Measurements from ENCODE around the gene POGK.

DNA sequence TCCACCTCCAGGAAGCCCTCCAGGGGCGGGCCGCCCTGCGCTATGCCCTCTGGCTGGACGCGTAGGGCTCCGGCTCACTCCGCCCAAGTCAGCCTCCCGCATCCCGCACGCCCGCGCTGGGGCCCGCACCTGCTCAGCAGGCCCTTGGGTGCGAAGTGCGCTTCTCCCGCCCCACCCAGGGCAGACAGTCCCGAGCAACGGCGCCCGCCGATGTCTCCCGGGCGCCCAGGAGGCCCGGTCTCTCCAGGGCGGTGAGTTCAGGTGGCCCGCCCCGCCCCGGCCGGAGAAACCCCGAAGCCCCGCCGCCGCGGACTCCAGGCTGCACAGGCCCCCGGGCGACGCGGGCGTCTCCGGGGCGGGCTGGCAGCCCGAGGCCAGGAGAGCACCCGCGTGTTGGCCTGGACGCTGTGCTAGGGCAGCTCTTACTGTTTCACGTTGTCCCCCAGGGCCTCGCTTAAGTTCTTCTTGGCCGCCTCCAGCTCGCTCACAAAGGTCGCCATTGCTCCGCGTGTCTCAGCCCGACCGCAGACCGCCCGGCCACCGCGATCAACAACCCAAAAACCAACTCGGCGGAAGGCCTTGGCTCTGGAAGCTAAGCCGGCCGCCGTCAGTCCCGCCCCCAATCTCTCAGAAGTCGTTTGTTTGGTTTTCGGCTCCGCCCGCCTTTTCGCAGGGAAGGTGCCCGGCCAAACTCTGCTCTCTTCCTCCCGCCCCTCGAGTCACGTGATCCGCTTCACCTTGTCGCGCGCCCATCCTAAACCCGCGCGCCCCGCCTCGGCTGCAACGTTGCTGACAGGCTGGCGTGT, 36.7 kb downstream of the POGK start, which contains the start of gene TADA1:
- TF ChIP-seq, protein P1, sequence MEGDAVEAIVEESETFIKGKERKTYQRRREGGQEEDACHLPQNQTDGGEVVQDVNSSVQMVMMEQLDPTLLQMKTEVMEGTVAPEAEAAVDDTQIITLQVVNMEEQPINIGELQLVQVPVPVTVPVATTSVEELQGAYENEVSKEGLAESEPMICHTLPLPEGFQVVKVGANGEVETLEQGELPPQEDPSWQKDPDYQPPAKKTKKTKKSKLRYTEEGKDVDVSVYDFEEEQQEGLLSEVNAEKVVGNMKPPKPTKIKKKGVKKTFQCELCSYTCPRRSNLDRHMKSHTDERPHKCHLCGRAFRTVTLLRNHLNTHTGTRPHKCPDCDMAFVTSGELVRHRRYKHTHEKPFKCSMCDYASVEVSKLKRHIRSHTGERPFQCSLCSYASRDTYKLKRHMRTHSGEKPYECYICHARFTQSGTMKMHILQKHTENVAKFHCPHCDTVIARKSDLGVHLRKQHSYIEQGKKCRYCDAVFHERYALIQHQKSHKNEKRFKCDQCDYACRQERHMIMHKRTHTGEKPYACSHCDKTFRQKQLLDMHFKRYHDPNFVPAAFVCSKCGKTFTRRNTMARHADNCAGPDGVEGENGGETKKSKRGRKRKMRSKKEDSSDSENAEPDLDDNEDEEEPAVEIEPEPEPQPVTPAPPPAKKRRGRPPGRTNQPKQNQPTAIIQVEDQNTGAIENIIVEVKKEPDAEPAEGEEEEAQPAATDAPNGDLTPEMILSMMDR (conservative IDR thresholded peaks at IDR 0.05 in 1 of 2, IDR thresholded peaks at IDR 0.05 in 1 of 2; ENCODE audit: extremely low read depth in 1 of 2, insufficient read depth in 1 of 2, low read depth in 1 of 2, low read length in 2 of 2) = no peak
- no peak for TF ChIP-seq EZH2 (IDR thresholded peaks at IDR 0.05; ENCODE audit: borderline replicate concordance, low read length)

Measured in mammary epithelial cell (primary cell).